VCaP (cell line): ENCODE data around the gene NSDHL.

Source experiments
- H3K27ac ChIP-seq: fragments of 450-650 bp; 2 replicates; pipeline ENCODE4 v1.5.1; 2017
- CTCF ChIP-seq: fragments of 450-650 bp; conservative IDR thresholded peaks from 2 replicates; pipeline ENCODE4 v1.5.1; 2017; ENCODE audit warnings: mild to moderate bottlenecking, moderate library complexity

The NSDHL gene

GRCh38 chrX:152817078-152817764 lies 13.6 kb upstream of the NSDHL start:
- H3K27ac ChIP-seq: no peak overlapping the region
- peak; percentile 71 for TF ChIP-seq CTCF

GRCh38 chrX:152818356-152818755 lies 12.5 kb upstream of the NSDHL start:
- no peak for TF ChIP-seq CTCF
- H3K27ac ChIP-seq: no peak overlapping the region

- H3K27ac ChIP-seq: no peak overlapping the region
- TF ChIP-seq CTCF: no peak
These were observed 11.6 kb upstream of the NSDHL start for GRCh38 chrX:152819266-152819665.

DNA sequence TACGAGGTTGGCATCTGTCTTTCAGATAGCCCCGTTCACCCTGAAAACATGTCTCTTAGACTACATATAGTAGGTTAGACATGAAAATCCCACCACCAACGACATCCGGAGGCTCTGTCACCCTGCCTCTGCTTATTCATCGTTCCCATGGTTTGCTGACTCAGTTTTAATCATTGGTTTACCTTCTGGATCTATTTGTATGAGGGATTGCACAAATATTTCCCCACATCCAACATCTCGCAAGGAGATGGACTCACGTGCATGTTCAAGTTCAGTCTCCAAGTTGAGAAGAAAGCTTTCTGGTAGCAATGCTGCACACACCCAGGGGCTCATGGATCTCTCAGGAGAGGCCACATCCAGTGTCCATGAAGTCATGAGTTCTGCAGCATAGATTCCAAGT lies 11.1 kb upstream of the NSDHL start:
- no peak for TF ChIP-seq CTCF
- H3K27ac ChIP-seq: no peak overlapping the region

DNA sequence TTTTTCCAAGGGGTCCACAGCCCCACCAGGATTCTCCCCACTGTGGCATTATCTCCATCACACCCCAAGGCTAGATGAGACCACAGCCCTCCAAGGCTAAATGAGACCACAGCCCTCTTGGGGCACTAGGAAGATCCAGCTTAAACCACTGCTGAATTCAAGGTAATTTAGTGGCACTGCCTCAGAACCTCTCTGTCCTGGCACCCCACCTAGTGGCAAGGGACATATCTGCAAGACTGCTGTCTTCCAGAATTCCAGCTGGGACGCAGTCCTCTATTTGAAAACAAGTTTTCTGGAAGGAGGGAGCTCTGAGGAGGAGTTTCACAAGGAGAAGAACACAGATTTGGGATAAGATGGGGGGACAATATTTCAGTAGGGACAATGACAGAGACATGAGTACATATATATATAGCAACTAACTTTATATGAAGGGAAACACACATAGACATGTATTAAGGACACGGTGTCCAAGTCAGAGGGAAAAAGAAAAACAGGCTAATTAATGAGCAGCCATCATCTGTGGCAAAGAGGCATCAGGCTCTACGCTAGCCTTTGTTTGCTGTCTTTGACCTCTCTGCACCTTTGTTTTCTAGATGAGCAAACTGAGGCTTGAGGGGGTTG lies 9.6 kb upstream of the NSDHL start:
- peak; percentile 84 for TF ChIP-seq CTCF
- H3K27ac ChIP-seq: no peak overlapping the region

DNA sequence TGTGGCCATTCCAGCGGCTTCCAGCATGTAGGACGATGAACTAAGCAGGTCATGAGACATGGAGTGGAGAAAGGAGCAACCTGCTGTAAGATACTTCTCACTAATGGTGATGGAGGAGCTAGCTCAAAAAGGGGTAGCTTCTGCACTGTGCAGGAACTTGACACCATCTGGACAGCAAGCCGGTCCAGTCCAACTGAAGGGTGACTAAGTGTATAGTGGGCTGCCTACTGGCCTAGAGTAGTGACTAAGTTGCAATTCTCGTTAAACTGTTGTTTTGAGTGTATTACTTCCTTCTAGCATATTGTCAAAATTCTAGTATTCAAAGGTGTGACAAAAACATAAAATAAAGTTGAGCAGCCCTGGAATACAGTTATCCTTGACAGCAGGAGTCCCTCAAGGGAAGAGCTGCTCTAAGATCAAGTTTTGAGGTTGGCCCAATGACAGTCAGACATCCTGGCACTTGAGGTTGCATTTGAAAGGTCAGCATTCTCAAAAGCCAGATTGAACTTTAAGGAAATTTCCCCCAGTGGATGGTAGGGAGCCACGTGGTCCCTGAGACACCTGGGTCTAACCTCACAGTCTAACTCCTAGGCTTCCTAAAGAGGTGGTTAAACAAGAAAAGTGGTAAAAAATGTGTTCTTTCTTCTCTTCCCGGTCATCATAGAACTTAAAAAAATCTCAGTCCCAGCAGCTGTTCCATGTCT lies 8.3 kb upstream of the NSDHL start:
- TF ChIP-seq CTCF: no peak
- no peak overlapping the region for H3K27ac ChIP-seq

DNA sequence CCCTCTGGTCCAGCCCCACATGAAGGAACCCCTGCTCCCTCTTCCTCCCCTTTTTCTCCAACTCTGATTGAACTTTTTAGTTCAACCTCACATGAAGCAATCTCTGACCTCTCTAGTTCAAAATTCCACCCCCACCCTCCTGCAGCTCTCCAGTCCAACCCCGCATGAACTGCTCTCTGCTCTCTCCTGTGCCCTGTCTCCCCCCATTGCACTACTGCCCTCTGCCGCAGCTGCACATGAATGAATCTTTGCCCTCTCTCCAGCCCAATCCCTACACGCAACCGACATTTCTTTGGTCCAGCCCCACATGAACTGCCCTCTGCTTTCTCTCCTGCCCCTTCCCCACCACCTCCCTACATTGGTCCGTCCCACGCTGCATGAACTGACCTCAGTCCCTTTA lies 7.2 kb upstream of the NSDHL start:
- no peak overlapping the region for H3K27ac ChIP-seq
- TF ChIP-seq CTCF: no peak
